ENCODE data around the gene FCER1G.
"Not testable (repeated sequence)": the region's sequence is repeated elsewhere in the genome, so short reads cannot be mapped to it uniquely, and the experiment has no call there.

The FCER1G gene

DNA sequence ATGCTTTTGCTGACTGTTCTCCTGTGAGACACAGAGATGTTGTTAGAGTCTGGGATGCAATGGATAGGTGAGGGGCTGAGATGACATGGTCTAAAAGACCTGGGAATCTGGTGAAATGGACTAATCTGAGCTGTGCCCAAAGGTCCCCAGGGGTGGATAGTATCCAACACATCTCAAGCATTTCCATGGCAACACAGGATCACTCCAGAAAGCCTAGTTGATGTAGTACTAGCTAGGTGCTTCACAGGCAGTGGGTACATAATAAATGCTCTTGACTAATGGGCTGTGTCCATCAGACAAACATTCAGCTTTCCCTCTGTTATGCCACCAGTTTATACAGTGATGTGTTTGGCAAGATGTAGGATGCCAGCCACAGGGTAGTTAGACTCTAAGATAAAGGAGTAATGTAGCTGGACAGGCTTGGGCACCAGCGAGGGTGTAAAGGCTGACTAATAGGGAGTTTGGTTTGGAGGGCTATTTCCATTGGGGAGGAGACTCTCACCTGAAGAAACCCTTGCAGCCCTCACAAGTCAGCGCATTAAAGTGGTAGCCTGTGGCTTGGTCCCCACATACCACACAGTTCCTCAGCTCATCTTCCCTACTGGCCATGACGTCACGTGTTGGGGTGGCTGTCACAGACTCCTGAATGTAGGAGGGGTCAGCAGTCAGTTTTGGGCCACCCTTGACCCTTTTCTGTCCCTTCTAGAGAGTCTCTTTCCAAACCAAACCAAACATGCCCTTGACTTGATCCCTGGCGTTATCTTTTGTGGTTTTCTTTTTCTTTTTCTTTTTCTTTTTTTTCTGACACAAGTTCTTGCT is 21.1 kb downstream of the FCER1G start:
- DNase-seq, result no peak

DNA sequence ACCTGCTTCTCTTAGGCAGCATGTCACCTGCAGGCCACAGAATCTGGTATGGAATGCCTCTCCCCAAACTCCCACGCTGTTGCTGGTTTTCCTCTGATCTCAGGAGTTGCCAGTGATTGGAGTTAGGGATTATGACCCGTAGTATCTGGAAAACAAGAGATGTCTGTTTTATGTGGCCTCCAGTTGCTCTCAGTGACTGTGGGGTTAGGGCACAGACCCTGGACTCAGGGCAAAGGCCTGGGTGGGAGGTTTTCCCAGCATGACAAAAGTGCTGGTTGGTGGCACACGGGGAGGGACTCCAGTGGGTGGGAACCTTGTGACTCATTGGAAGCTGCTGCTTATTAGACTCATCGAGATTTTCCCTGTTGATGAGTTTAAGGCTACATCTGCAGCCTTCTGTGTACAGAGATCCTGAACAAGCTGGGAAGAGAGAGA is 23.0 kb downstream of the FCER1G start, which contains the start of gene NR1I3:
NR1I3 (minus strand) TSS at position 165 of the 435 bp plus-strand sequence. CDS start 1,638 bp downstream, outside the sequence.
- no peak for DNase-seq

DNA sequence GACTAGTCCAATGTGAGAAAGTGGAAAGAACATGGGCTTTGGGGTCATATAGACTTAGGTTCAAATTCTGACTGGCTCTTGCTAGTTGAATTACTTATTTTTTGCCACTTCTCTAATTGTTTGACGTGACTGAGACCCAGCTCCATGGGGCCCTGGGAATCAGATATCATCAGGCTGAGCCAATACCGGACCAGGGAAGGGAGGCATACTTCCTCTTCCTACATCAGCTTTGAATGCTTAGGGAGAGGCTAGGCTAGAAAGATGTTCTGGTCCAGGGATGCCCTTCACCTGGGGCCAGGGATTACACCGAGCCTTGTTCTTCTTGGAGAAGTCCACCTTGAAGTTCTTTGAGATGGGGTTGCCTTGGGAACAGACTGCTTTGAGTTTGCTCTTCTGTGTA is 26.6 kb downstream of the FCER1G start:
- DNase-seq, result no peak

DNA sequence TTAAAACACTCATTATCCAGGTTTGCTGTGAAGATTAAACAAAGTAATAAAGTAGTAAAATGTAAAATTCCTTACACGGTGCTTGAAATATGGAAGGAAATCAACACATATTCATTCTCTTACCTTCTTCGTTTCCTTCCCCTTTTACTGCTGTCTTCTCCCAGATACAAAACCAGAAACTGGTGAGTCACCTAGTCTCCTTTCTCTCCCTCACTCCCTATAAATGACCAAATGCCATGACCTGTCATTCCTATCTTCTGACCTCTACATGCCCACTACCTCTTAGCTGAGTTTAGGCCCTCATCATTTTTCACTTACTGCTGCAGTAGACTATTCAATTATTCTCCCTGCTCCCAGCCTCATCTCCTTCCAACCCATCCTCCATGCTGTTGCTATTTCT is 27.2 kb downstream of the FCER1G start:
- DNase-seq, result no peak

DNA sequence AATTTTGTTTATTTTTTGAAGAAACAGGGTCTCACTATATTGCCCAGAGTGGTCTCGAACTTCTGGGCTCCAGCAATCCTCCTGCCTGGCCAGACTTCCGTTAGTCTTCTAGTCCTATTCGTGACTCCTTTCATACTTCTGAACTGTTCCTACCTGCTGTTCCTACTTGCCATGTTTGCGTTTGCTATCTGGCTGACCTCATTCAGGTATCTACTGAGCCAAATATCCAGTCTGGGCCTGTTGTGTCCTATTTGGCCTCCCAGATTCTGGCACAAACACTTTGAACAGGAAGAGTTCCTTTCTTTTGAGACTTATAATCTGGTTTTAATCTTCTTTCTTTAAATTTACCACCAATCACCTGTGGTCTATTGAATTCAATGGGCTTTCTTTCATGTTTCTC is 29.8 kb downstream of the FCER1G start:
- no peak for DNase-seq

DNA sequence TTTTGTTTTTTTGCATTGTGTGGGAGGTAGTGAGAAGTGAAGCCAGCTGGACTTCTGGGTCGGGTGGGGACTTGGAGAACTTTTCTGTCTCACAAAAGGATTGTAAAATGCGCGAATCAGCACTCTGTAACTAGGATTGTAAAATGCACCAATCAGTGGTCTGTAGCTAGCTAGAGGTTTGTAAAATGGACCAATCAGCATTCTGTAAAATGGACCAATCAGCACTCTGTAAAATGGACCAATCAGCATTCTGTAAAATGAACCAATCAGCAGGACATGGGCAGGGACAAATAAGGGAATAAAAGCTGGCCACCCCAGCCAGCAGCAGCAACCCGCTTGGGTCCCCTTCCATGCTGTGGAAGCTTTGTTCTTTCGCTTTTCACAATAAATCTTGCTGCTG is 35.0 kb downstream of the FCER1G start:
- DNase-seq, result not testable (repeated sequence)

DNA sequence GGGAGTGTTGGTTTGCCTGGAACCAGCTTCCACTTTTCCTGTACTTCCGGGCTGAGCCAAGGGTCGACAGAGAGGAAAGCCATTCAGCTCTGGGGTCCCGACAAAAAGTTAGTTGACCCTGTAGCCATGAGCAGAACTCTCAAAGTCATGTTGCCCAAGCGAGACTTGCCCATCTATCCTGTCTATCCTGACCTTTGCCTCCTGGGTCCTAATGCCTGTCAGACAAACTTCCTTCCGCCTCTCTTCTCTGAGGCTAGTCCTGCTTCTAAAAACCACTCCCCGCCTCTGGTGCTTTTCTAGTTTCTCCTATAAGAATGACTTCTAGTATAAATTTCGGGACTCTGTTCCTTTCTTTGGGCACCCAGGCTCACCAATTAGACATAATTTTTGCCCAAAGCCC is 35.7 kb downstream of the FCER1G start:
- DNase-seq, result no peak

DNA sequence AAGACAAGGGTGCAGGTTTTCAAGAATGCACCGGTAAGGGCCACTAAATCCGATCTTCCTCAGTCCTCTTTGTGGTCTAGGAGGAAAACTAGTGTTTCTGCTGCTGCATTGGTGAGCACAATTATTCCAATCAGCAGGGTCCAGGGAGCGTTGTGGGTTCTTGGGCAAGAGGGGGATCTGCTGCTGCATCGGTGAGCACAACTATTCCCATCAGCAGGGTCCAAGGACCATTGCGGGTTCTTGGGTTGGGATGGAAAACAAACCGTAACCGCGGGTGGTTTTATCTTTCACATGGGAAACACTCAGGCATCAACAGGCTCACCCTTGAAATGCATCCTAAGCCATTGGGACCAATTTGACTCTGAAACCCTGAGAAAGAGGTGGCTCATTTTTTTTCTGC is 36.5 kb downstream of the FCER1G start:
- no peak for DNase-seq

DNA sequence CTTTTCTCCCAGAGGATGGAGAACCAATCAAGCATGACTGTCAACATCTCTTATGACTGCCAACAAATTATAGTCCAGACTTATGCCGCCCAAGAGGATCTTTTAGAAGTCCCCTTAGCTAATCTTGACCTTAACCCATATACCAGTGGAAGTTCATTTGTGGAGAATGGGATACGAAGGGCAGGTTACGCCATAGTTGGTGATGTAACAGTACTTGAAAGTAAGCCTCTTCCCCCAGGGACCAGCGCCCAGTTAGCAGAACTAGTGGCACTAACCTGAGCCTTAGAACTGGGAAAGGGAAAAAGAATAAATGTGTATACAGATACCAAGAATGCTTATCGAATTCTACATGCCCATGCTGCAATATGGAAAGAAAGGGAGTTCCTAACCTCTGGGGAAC is 40.2 kb downstream of the FCER1G start:
- DNase-seq, result not testable (repeated sequence)

DNA sequence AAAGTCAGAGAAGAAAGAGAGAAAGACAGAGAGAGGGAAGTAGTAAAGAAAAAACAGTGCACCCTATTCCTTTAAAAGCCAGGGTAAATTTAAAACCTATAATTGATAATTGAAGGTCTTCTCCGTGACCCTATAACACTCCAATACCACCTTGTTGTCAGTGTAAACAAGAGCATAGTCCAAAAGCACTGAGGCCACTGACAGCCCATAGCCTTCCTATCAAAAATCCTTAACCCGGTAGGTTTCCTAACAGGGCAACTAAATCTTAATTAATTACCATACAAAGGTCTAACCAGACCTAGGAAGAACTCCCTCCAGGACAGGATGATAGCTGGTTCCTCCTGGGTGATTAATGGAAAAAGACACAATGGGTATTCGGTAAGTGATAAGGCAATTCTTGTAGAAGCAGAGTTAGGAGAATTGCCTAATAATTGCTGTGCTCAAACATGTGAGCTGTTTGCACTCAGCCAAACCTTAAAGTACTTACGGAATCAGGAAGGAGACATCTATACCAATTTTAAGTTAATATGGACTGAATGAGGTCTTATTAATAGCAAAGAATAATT is 40.9 kb downstream of the FCER1G start:
- DNase-seq, result not testable (repeated sequence)

DNA sequence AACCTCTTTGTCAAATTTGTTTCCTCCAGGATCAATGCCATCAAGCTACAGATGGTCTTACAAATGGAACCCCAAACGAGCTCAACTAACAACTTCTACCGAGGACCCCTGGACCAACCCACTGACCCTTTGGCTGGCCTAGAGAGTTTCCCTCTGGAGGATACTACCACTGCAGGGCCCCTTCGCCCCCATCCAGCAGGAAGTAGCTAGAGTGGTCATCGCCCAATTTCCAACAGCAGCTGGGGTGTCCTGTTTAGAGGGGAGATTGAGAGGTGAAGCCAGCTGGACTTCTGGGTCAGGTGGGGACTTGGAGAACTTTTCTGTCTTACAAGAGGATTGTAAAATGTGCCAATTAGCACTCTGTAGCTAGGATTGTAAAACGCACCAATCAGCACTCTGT is 42.0 kb downstream of the FCER1G start:
- not testable (repeated sequence) for DNase-seq

DNA sequence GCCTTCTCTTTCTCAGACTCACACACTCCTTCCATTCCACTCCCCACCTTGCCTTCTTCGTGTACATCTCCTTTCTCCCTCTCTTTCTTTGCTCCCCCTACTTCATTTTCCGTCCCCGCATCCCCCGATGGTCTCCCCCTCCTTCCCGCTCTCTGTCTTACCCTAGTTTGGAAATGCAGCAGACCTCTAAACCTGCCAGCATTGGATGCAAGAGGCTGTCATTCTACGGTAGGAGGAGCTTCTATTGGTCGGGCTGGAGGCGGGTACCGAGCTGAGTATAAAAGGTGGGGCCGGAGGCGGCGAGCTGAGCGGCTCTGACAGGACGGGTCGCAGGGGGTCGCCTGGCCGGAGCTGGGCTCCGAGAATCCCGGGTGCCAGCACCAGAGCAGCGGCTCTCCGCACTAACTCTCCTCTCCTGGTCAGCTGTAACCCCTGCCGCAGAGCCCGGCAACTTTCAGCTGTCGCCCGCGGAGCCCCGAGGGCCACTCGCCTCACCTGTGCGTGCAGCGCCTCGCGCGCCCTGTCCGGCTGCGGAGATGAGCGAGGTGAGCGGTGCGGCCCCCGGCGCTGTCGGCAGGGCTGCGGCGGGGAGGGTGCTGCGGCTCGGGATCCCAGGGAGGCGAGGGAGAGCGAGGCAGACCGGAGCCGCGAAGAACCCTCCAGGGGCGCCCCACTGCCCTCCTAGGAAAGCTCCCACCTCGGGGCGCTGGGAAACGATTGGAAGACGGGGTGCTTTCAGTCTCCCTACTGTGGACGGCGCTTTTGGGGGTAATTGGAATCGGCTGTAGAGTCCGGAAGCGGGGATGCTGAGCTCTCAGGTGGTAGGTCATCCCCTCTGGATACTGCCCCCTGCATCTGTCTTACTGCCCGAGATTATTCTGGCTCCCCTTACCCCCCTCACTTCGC is 43.6 kb downstream of the FCER1G start, which contains the start of gene PCP4L1:
PCP4L1 (plus strand) TSS at position 307 of the 906 bp plus-strand sequence; CDS start at position 537, 230 bp downstream.
- peak; percentile 55 for DNase-seq

DNA sequence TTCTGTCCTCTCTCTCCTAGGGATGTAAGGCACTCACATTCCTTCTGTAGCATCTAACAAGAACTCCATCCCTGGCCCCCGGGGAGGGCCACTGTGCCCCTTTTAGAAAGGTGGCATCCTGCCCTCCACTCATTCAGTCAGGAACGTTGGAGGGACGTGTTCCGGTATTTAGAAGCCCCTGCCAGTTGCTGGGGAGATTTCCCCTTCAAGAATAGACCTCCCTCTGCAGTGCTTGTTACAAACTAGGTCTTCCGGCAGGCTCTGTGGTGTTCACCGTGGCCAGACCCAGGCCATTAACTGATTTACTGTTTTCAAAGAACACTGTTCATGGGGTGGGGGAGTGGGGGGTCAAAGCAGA is 44.2 kb downstream of the FCER1G start:
- no peak for DNase-seq

DNA sequence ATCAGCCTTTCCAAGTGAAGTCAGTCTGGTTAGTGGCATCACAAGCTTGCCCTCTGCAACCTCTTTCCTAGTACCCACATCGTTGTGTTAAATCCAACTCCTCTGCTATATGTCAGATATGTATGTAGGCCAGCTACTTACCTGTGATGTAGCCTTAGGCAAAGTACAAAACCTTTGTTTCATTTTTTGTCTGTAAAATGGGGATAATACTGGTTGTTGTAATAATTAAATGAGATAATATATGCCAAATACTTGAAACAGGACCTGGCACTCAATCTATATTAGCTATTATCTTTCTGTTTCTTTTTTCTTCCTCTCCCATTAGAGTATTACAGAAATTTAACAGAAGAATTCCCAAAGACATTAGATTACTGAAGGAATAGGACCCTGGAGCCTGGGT is 44.7 kb downstream of the FCER1G start:
- DNase-seq, result no peak

DNA sequence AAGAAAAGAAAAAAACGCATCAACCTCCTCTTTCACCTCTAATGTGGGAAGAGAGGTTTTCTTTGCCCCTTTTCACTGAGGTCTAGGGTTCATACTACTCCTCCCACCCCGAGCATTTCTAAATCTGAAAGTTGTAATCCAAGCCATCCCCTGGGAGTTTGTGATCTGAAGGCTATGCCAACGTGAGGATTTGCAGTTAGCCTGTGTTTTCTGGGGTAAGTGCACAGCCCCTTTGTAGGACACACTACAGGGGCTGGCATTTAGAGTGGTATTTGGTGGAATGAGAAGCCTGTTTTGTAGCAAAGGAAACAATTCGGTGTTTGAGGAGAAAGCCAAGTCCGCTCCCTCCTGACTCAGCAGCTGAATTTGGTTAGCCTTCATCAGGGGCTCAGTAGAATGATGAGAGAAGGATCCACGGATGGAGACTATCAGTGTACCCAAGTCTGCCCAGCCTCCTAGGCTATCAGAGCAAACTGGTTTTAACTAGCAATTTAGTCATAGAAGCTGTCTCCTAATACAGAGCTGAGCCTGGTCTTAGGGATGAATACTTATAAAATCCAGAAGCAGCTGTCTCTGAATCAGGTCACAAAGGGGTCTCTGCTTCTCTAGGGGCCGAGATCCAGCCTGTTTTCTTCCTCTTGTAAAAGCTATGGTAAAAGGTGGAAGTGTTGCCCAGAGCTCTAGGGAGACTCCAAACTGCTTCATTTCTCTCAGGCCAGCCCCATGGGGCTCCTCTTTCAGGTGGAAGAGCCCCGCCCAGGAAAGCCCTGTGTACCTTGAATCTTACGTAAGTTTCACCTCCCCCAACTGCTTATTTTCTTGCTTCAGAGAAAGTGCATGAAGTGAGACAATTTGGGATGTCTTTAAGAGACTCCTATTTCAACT is 45.5 kb downstream of the FCER1G start:
- DNase-seq, result no peak

DNA sequence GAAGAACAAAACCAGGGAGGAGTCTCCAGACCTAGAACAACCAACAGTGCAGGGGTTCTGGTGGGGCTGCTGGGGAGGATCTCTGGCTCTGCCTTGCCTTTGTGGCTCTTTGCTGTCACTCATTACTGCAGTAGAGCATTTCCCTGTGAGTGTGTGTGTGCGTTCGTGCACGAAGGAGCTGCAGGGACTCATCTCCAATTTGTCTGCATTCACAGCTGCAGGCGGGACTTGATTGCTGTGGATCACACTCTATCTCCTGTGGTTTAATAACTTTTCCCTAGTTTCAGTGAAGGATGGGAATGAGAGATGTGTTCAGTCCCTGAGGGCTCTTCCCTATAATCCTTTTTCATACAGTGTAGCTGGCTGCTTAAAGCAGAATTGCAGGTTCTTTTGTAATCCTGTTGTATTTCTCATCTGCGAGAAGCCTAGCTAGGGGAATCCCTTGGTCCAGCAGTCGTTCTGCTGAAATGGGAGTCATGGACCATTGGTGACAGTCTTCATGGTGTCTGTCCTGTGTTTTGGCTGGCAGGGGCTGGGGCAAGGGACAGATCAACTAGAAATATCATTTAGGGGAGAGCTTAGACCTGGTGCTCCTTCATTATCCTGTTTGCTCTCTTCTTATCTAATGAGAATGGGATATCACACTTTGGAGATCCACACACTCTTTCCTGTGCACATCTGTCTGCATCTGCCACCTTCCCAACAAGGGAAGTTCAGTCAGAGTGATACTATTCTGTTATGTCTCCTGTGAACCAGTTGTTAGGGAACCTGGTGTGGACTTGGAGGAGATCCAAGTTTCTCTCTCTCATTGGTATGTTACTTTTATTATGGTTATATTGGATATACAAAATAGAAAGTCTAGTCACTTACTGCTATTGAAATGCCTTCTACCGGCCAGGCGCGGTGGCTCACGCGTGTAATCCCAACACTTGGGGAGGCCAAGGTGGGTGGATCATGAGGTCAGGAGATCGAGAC is 46.5 kb downstream of the FCER1G start:
- no peak for DNase-seq

DNA sequence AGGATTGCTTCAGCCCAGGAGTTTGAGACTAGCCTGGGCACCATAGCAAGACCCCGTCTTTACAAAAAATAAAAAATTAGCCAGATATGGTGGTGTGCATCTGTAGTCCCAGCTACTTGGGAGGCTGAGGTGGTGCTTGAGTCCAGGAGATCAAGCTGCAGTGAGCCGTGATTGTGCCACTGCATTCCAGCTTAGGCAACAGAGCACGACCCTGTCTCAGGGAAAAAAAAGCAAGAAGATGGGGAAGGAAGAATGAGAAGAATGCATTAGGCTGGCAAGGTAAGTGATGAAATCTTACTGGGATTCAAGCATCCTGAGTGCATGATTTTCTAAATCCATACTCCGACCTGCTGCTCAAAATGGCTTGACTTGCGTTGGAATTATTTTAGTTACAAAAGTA is 50.2 kb downstream of the FCER1G start:
- no peak for DNase-seq

DNA sequence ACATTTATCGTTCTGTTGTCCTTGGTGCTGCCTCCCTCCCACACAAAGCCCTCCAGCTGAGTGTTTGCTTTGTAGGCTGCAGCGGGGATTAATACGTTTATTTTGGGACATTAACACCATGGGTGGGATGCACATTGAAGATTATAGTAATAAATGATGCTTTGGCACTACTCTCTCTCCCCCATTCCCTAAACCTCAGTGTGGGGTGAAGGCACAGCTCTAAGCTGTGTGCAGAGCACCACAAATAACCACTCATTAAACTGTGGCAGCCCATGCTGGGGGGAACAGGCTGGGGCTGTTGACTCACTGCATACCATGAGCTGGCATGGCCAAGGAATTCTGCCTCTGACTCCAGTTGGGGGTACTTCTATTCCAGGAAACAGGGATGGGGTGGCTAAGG is 51.1 kb downstream of the FCER1G start:
- no peak for DNase-seq

DNA sequence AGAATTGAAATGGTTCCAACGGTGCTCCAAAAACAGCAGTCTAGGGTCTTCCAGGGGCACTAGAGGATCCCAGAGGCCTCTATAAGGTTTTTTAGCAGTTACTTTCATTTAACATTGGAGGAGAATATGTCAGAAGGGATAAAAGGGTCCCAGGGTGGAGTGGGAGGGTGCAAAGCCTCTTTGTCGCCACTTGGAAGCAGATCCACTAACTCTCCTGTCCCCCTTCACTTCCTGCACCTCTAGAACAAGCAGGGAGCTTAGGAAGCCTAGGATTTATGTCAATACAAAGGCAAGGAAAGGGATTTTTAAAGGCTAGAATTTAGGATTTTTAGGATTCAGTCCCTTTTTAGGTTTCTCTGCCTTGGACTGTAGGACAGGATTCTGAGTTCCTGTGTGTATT is 51.7 kb downstream of the FCER1G start:
- DNase-seq, result no peak

DNA sequence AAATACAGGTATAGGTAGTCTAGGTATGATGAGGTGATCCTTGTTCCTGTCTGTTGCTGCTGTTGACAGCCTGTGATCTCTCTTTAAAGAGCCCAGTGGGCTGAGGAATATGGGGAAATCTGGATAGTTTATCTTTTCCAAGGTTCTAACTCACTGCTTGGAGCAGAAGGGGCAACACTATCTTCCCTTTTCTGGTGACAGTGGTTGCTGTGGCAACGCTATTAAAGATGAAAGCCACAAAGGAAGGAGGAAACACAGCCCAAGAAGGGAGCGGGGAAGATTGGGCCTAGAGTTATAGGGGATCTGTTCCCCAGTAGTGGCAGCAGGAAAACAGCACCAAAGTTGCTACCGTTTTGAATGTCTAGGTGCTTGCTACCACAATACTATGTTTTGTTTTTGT is 52.2 kb downstream of the FCER1G start:
- DNase-seq, result no peak

Measured in left hindlimb (tissue), 1 donor.